Measurements from ENCODE around the gene PPARD.
A peak's percentile ranks its signal among the peaks of the same experiment; 100 is the strongest.
"Not testable (repeated sequence)": the region's sequence is repeated elsewhere in the genome, so short reads cannot be mapped to it uniquely, and the experiment has no call there.

PPARD gene

GRCh38 chr6:35388030-35388429 is 45.7 kb downstream of the PPARD start:
- DNase-seq: no peak

- DNase-seq: no peak
Observed at GRCh38 chr6:35388772-35389352, 46.5 kb downstream of the PPARD start.

- DNase-seq: not testable (repeated sequence)
Observed at GRCh38 chr6:35389386-35389785, 47.0 kb downstream of the PPARD start.

GRCh38 chr6:35391240-35391968 is 49.0 kb downstream of the PPARD start:
- no peak for DNase-seq

GRCh38 chr6:35392111-35392702 is 49.8 kb downstream of the PPARD start:
- DNase-seq: peak; percentile 46

GRCh38 chr6:35392773-35393672 is 50.7 kb downstream of the PPARD start:
- no peak for DNase-seq

- DNase-seq: no peak
Observed at GRCh38 chr6:35396991-35397390, 54.6 kb downstream of the PPARD start.

- DNase-seq: no peak
Observed at GRCh38 chr6:35397806-35398418, 55.6 kb downstream of the PPARD start.

GRCh38 chr6:35398526-35398925 is 56.2 kb downstream of the PPARD start:
- no peak for DNase-seq

- no peak for DNase-seq
Observed at GRCh38 chr6:35400111-35400510, 57.8 kb downstream of the PPARD start.

- DNase-seq: no peak
Observed at GRCh38 chr6:35400901-35401311, 58.5 kb downstream of the PPARD start.

GRCh38 chr6:35401514-35401913 is 59.2 kb downstream of the PPARD start:
- DNase-seq: no peak

- DNase-seq: no peak
Observed at GRCh38 chr6:35402136-35402855, 59.9 kb downstream of the PPARD start.

- no peak for DNase-seq
Observed at GRCh38 chr6:35402856-35403191, 60.5 kb downstream of the PPARD start.

GRCh38 chr6:35403544-35404442 is 61.4 kb downstream of the PPARD start:
- DNase-seq: no peak

GRCh38 chr6:35406711-35407485 is 64.5 kb downstream of the PPARD start:
- no peak for DNase-seq

GRCh38 chr6:35409245-35409644 is 66.9 kb downstream of the PPARD start:
- no peak for DNase-seq

GRCh38 chr6:35410131-35410530 is 67.8 kb downstream of the PPARD start:
- DNase-seq: no peak

GRCh38 chr6:35411066-35411465 is 68.7 kb downstream of the PPARD start:
- DNase-seq: no peak

GRCh38 chr6:35412102-35412501 is 69.7 kb downstream of the PPARD start:
- no peak for DNase-seq

Measured in NCI-H774 (cell line).